Ureter (tissue), 1 donor: ENCODE data around the gene USP5. TPM values are rescaled to one million over a fixed set of nuclear protein-coding genes. Genes with fewer than 3 reads are reported as not detected.

ENCODE experiments used
- DNase-seq: peaks from one replicate; pipeline ENCODE4 v3.0.0-alpha.2; 2020; ENCODE audit warnings: low spot score
- total RNA-seq: library from RNA; stranded (reverse); gene quantifications from one replicate; pipeline ENCODE4 v1.2.4, GENCODE V29; 2023
- donor health status: DM: yes; HTN: yes; CAD: no.

USP5 gene
- total RNA-seq, 1 donor from 2014 or later = 106 TPM

DNA sequence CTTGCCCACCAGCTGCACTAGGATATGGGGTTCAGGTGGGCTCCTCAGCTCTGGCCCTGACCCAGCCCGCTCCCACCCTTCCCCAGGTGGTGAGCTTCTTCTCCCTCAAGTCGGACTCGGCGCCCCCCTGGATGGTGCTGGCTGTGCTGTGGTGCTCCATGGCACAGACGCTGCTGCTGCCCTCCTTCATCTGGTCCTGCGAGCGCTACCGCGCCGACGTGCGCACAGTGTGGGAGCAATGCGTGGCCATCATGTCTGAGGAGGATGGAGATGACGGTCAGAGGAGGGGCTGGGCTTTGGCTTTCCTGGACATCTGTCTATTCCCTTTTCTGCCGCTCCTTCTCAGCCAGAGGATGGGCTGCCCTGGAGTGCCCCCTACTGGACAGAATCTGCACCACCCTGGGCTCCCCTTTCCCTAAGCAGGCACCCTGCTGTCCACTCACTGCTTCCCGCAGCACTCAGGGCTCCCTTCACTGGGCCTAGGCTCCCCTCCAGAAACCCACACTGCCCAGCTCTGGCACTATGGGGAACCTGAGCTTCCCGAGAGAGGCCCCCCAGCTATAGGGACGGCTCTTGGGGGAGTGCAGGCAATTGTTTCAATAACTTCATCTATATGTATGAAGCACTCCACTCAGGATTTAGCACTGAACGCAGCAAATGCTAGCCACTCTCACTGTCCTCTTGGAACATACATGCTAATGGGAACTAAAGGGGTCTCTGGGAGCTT lies 26.4 kb upstream of the USP5 start:
- peak; percentile 90 for DNase-seq

DNA sequence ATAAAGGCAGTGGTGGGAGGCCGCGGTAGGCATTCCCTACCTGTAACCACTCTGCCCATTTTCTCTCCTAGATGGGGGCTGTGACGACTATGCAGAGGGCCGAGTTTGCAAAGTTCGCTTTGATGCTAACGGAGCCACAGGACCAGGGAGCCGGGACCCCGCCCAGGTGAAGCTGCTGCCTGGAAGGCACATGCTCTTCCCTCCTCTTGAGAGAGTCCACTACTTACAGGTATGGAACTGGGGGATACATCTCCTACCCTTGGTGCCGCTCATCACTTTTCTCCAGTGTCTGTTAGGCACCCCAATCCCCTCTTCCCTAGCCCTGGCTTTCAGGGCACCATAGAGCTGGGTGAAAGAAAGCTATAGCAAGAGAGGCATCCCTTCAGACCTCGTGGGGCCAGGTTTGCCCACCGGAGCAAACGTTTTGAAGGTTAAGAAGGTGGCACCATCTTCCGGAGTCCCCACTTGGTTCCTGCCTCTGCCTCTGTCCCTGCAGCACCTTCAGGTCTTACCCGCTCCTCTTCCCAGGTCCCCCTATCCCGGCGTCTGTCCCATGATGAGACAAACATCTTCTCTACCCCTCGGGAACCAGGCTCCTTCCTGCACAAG lies 25.7 kb upstream of the USP5 start:
- DNase-seq = no peak

DNA sequence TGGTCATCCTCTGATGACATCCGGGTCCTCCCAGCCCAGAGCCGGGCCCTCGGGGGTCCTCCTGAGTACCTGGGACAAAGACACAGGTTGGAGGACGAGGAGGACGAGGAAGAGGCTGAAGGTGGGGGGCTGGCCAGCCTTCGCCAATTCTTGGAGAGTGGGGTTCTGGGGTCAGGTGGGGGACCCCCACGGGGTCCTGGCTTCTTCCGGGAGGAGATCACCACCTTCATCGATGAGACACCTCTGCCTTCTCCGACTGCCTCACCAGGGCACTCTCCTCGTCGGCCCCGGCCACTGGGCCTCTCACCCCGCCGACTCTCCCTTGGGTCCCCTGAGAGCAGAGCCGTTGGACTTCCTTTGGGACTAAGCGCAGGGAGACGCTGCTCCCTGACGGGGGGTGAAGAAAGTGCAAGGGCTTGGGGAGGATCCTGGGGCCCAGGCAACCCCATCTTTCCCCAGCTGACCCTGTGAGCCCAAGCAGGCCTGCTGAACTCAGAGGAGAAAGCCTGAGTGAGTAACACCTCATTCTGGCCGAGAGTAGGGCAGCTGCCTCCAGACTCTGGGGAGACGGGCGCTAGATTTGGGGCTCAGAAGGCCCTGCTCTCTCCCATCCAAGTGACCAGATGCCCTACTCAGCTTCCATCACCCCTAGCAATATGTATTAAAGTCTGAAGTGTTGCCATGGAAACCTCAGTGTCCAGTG lies 25.1 kb upstream of the USP5 start:
- no peak for DNase-seq

DNA sequence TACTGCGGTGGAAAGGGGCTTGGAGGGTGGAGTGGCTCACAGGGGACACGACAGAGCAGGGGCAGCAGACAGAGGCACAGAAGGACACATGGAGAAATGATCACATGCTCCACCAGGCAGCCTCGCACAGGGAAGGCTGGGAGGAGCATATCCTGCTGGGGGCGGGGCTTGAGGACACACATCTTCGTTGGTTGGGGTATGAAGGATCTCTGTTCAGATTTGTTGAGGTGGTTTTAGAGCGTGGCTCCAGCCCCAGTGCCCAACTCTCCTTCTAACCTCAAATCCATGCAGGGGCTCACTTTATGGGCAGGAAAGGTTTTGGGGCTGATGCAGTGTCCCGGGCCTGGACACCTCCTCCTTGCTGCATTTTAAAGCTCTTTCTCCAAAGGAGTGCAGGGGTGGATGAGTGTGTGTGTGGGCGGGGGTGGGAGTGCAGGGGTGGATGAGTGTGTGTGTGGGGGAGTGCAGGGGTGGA lies 24.5 kb upstream of the USP5 start:
- peak; percentile 87 for DNase-seq

DNA sequence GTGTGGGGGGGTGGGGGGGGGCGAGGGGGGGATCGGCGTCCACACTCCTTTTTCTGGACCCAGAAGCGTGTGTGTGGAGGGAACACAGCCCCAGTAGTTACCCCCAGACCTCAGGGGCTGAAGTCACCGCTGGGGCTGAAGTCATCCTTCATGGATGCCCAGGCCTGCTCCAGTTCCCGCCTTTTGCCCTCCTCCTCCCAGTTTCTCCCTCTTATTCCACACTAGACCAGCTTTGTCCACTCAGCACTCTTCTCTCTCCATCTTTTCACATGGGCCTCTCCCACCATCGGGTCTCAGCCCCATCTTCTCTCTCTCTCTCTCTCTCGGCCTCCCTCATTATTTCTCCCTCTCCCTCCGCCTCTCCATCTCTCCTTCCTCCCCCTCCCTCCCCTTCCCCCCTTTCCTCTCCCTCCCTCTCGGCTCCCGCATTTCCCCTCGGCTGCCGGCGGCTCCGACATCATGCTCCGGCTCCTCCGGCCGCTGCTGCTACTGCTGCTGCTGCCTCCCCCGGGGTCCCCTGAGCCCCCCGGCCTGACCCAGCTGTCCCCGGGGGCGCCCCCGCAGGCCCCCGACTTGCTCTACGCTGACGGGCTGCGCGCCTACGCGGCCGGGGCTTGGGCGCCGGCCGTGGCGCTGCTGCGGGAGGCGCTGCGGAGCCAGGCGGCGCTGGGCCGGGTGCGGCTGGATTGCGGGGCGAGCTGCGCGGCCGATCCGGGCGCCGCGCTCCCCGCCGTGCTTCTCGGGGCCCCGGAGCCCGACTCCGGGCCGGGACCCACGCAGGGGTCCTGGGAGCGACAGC lies 23.8 kb upstream of the USP5 start, which contains the start of gene P3H3:
Gene P3H3 (plus strand): TSS at position 426 of the 799 bp plus-strand sequence. CDS start 34 bp downstream, at position 460.
- DNase-seq = no peak

DNA sequence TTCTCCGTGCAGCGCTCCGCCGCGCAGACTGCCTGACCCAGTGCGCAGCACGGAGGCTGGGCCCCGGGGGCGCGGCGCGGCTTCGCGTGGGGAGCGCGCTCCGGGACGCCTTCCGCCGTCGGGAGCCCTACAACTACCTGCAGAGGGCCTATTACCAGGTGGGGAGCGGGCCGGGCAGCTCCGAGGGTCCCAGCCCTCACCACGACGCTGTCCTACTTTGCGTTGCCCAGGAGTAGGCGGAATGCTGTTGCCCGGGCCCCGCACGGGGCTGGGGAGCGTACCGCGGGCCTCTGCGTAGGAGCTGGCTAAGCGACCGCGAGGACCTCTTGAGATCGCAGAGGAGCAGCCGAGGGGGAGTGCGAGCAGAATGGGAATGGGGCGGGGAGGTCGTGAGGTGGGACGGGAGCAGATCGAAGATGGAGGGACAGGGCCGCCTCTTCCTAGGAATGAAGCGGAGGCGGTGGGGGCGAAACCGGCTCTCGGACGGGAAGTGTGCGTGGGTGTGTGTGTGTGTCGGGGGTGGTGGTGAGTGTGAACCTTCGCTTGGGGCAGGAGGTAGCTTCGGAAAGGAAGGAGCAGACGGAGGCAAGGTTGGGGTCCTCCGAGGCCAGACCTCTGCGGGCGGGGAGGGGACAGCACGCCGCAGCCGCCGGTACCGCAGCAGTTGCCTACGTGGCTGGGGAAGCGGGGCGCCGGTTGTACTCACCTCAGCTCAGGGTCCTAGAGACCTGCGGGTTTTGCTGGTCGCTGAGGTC lies 23.0 kb upstream of the USP5 start:
- no peak for DNase-seq

DNA sequence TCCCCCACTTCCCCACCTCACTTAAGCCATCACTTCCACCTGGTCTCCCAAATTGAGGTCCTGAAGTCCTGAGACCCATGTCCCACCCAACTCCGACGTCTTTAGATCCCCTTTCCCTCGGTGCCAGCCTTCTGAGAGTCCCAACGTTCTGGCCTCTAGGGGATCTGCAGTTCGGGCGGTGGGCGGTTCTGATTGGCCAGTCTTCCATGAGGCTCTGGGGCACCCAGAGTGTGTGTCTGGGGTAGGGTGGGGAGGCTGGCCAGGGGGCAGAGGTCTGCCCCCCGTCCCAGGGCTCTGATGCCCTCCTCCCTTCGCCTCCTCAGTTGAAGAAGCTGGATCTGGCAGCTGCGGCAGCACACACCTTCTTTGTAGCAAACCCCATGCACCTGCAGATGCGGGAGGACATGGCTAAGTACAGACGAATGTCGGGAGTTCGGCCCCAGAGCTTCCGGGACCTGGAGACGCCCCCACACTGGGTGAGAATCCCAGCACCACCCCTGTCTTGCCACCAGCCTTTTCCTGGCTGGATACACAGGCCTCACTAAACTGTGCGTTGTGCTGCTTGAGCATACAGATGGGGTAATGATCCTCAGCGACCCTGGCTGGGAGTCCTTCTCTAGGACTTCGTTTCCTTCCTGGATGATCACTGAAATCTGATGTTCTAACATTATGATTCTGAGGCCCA lies 22.3 kb upstream of the USP5 start:
- DNase-seq = no peak

DNA sequence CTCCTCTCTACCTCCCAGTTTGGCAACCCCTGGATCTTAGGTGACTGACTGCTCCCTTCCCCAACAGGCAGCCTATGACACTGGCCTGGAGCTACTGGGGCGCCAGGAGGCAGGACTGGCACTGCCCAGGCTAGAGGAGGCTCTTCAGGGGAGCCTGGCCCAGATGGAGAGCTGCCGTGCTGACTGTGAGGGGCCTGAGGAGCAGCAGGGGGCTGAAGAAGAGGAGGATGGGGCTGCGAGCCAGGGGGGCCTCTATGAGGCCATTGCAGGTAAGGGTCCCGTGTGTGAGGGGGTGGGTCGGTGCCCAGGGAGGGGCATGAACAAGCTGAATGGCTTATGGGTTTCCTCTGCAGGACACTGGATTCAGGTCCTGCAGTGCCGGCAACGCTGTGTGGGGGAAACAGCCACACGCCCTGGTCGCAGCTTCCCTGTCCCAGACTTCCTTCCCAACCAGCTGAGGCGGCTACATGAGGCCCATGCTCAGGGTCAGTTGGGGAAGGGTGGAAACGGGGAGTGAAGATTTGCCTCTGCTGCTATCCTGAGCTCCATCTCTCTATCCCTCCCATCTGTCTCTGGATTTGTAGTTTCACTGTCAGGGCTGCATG lies 21.6 kb upstream of the USP5 start:
- DNase-seq = no peak

DNA sequence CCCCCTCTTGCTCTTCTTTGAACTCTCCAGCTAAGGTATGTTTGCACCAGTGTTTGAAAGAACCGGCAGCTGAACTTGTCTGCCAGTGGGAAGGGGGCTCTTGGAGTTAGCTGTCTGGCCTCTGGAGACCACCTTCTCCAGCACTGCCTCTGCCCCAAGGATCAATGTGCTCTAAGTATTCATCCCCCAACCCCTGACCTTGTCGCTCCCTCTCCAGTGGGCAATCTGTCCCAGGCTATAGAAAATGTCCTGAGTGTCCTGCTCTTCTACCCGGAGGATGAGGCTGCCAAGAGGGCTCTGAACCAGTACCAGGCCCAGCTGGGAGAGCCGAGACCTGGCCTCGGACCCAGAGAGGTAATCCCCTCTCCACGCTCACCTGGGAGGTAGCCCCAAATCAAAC lies 21.0 kb upstream of the USP5 start:
- no peak for DNase-seq

DNA sequence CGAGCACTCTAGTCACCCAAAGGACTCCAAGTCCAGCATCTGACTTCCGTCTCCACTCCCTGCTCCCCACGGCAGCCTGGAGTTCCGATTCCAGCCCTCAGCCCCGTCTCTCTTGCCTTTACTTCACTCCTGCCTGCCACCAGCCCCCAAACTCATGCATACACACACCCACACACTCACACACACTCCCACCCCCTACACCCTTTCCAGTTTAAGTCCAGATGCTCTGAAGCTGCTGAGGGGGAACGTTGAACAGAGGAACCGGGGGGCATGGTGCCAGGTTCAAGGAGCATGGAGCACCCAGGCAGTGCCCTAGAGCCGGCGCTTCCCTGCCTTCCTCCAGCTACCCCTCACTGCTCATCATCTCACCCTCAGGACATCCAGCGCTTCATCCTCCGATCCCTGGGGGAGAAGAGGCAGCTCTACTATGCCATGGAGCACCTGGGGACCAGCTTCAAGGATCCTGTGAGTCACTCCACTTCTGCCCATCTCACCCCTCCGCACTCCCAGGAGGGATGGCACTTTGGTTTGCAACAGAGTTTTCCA lies 20.4 kb upstream of the USP5 start:
- DNase-seq = no peak

DNA sequence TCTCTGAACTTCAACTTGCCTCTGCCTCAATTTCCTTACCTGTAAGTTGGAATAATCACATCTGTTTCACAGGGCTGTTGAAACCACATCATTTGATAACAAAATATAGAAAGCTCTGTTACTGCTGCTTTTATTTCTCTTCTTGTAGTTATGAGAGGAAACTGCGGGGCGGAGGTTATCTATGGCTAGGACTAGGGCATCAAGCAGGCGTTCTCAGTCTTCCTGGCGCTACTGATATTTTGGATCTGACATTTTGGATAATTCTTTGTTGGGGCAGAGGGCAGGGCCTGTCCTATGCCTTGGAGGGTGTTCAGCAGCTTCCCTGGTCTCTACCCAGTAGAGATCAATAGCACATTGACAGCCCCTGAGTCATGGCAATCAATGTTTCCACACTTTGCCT lies 19.8 kb upstream of the USP5 start:
- no peak for DNase-seq

DNA sequence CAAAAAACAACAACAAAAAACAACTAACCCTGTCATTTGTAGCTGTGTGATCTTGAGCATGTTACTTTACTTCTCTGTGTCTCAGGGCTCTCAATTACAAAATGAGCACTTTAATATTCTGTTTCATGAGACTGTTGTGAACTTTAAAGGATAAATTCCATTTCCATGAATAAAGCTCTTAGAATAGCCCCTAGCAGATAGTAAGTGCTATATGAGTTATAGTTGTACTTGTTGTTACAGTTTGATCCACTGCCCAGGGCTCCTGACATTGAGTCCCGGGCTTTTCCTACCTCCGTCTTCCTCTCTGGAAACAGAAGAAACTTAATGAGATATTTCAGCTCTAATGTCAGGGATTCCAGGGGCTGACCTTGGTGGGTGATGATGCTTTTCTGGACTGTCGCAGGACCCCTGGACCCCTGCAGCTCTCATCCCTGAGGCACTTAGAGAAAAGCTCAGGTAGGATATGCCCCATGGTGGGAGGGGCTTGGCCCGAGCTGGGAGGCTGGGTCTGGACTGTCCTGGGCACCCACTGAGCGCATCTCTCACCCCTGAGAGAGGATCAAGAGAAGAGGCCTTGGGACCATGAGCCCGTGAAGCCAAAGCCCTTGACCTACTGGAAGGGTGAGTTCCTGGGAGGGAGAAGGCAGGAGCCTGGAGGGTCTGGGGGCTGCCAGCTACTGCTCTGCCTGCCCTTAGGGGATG lies 18.6 kb upstream of the USP5 start:
- DNase-seq = no peak

DNA sequence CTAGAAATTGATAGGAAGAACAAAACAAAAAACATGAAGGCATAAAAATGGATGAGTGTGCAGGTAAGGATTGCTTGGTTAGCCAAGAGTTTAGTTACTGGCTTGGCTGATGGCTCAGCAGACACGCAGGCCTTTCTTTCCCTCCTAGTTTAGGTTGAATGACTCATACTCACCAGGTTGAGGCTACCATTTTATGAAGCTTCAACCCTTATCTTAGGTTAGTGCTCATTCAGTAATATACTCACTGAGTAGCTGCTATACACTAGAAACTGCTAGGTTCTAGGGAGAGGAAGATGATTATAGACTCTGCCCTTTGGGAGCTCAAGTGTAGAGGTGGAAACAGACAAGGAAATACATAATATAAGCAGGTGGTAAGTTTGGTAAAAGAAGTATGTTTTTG lies 17.7 kb upstream of the USP5 start:
- no peak for DNase-seq

DNA sequence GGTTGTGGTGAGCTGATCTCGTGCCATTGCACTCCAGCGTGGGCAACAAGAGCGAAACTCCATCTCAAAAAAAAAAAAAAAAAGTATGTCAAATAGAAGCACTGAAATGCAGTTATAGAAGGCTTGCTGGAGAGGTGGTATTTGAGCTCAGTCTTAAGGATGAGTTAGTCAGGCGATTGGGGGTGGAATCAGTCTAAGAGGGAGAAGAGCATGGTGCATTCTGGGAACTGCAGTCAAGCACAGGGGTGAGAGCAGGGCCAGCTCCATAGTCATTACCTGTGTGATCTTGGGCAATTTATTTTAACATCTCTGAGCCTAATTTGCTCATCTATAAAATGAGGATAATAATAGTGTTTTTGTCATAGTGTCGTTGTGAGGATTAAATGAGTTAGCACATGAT lies 17.1 kb upstream of the USP5 start:
- DNase-seq = no peak

DNA sequence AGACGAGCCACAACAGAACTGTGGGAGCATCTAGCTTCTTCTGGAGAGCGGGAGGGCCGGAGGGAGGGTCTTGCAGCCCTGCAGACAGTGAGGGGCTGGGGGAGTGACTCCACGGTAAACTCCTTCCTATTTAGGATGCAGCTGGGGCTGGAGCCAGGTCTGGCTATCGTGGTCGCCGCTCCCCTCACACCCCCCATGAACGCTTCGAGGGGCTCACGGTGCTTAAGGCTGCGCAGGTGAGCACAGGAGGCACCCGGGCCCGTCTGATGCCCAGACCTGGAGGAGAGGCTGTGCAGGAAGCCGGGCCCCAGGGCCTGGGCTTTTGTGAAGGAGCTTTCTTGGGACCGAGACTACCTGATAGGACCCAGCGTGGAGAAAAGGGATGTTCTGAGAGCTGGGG lies 15.1 kb upstream of the USP5 start:
- DNase-seq = no peak

DNA sequence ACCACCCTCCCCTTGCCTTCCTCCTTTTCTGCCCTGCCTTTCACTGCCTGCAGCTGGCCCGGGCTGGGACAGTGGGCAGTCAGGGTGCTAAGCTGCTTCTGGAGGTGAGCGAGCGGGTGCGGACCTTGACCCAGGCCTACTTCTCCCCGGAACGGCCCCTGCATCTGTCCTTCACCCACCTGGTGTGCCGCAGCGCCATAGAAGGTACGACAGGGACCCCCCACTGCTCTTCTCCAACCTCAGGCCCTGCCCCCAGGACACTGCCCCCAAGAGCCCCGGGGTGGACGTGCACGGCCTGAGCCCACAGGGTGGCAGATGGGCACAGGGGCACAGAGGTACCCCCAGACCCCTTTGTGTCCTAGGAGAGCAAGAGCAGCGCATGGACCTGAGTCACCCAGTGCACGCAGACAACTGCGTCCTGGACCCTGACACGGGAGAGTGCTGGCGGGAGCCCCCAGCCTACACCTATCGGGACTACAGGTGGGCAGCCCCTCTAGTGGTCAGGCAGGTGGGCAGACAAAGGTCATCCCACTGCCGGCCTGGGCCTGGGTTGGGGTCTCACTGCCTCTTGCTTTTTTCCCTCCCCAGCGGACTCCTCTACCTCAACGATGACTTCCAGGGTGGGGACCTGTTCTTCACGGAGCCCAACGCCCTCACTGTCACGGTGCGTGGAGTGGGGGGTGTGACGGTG lies 14.4 kb upstream of the USP5 start:
- no peak for DNase-seq

DNA sequence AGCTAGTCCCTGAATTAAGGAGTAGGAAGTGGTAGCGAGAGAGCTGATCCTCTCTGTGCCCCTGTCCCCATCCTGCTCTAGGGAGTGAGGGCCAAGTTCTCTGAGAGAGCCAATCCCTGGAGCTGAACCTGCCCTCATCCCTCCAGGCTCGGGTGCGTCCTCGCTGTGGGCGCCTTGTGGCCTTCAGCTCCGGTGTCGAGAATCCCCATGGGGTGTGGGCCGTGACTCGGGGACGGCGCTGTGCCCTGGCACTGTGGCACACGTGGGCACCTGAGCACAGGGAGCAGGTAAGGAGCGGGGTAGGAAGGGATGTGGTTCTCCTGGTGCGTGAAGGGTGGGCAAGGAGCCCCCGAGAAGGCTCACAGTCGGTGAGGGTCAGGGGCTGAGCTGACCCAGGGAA lies 13.1 kb upstream of the USP5 start:
- no peak for DNase-seq

DNA sequence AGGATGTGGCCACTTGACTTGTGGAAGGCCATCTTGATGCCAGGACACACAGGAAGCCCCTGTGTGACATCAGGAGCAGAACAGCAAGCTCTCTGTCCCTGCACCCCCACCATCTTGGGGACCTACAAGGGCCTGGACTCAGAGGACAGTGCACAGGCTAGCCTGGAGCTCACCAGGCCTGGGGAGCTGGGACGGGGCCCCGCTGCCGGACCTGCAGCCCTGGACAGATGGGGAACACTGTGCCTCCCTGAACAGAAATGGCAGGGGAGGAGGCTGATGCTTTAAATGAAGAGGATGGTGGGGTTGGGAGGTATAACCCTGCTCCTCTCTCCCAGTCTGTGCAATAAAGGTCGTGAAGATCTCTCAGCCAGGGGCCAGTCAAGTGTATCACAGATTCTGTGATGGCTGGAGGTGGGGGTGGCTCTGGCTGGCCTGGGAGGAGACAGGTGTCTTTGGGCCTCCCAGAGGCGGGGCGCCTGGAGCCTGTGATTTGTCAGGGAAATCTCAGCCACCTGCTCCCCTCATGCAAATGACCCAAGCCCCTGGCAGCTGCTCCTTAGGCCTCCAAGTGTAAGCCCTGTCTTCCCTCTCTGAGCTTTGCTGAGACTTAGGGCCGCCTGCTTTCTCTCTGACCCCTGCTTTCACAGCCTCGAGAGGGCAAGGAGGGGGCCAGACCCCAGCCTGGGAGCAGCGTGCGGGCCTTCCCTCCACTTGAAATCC lies 12.3 kb upstream of the USP5 start:
- no peak for DNase-seq
